Loucy (cell line): ENCODE results near the gene ACTN1.

ENCODE experiments used
- H2AFZ ChIP-seq: fragments of 200-600 bp; sonication (generic); 2 replicates; pipeline ENCODE4 v1.6.0; 2016; ENCODE audit warnings: antibody characterized with exemption, mild to moderate bottlenecking, low read length, moderate library complexity
- H3F3A ChIP-seq: fragments of 200-600 bp; 2 replicates; pipeline ENCODE4 v1.6.0; 2016; ENCODE audit warnings: antibody characterized with exemption, low read depth, mild to moderate bottlenecking
- H3K27me3 ChIP-seq: fragments of 200-600 bp; sonication (generic); 2 replicates; pipeline ENCODE4 v1.6.1; 2014; ENCODE audit warnings: low read length, mild to moderate bottlenecking; ENCODE audit not compliant: insufficient read depth, poor library complexity, severe bottlenecking
- H3K36me3 ChIP-seq: fragments of 200-600 bp; sonication (generic); 2 replicates; pipeline ENCODE4 v1.6.1; 2016; ENCODE audit warnings: low read length; ENCODE audit not compliant: insufficient read depth
- H3K4me1 ChIP-seq: fragments of 200-600 bp; sonication (generic); 2 replicates; pipeline ENCODE4 v1.5.1; 2014; ENCODE audit warnings: low read length, mild to moderate bottlenecking; ENCODE audit not compliant: insufficient read depth, poor library complexity, severe bottlenecking
- H3K4me2 ChIP-seq: fragments of 200-600 bp; sonication (generic); 2 replicates; pipeline ENCODE4 v1.6.0; 2014; ENCODE audit warnings: antibody characterized with exemption, low read length, low read depth, mild to moderate bottlenecking; ENCODE audit not compliant: poor library complexity, severe bottlenecking
- H3K4me3 ChIP-seq: fragments of 200-600 bp; sonication (generic); 2 replicates; pipeline ENCODE4 v1.5.1; 2014; ENCODE audit warnings: low read length, mild to moderate bottlenecking, mixed read lengths; ENCODE audit not compliant: poor library complexity, severe bottlenecking
- H3K79me2 ChIP-seq: fragments of 200-600 bp; sonication (generic); 2 replicates; pipeline ENCODE4 v1.6.1; 2014; ENCODE audit warnings: low read length; ENCODE audit not compliant: insufficient read depth
- H3K9ac ChIP-seq: fragments of 200-600 bp; sonication (generic); 2 replicates; pipeline ENCODE4 v1.6.0; 2014; ENCODE audit warnings: mild to moderate bottlenecking, low read depth, low read length, moderate library complexity; ENCODE audit not compliant: poor library complexity, severe bottlenecking
- H3K9me2 ChIP-seq: fragments of 200-600 bp; sonication (generic); replicated peaks from 2 replicates; pipeline ENCODE4 v1.6.1; 2016; ENCODE audit warnings: low read depth, low read length, mixed read lengths
- H3K9me3 ChIP-seq: fragments of 200-600 bp; sonication (generic); 2 replicates; pipeline ENCODE4 v1.6.1; 2014; ENCODE audit warnings: mild to moderate bottlenecking, antibody characterized with exemption, low read length, low read depth; ENCODE audit not compliant: insufficient read depth
- H4K20me1 ChIP-seq: fragments of 200-600 bp; sonication (generic); 2 replicates; pipeline ENCODE4 v1.6.0; 2014; ENCODE audit warnings: antibody characterized with exemption, low read length, mild to moderate bottlenecking; ENCODE audit not compliant: insufficient read depth, poor library complexity, severe bottlenecking
- EZH2phosphoT487 ChIP-seq: fragments of 200-600 bp; IDR thresholded peaks from 2 replicates; pipeline ENCODE4 v1.6.1; 2018; ENCODE audit warnings: antibody characterized with exemption, mild to moderate bottlenecking, moderate library complexity, borderline replicate concordance
- TF ChIP-seq, protein P1 (sequence below): fragments of 200-600 bp; sonication (generic); conservative IDR thresholded peaks from 2 replicates; pipeline ENCODE4 v1.5.1; 2014; ENCODE audit warnings: mild to moderate bottlenecking, antibody characterized with exemption, low read length

ACTN1 gene

DNA sequence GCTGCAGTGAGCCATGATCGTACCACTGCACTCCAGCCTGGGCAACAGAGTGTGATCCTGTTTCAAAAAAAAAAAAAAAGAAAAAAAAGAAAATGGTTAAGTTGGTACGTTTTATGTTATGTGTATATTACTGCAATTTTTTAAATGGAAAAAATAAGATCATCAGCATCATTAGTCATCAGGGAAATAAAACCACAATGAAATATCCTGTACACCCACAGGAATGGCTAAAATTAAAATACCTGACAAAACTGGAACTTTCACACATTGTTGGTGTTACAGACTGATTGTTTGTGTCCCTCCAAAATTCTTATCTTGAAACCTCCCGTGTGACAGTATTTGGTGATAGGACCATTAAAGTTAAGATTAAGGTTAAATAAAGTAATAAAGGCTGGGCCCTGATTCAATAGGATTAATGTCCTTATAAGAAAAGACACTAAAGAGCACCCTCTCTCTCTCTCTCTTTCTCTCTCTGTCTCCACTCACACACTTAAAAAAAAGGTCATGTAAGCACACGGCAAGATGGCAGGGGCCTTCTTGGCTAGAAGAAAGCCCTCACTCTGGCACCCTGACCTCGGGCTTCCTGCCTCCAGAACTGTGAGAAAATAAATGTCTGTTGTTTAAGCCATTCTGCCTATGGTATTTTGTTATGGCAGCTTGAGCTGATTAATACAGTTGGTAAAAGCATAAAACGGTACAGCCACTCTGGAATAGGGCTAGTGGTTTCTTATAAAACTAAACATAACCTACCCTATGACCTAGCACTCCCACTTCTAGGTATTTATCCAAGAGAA is 137.9 kb downstream of the ACTN1 start:
- Histone ChIP-seq H3K79me2 (no peaks in the 10 kb centered on the region), H3F3A (peaks cover 5% of the 10 kb centered on the region; the same call in 1 of the 2 replicates), H3K4me2 (peak overlapping the region; percentile 32), H3K36me3 (no peaks in the 10 kb centered on the region), H3K4me3 (no peak overlapping the region), H3K9ac (peak overlapping the region; percentile 48), H3K9me3 (peaks cover 22% of the 10 kb centered on the region; the same call in 1 of the 2 replicates), H3K4me1 (peaks cover 28% of the 10 kb centered on the region), H3K27me3 (no peaks in the 10 kb centered on the region), H3K9me2 (no peaks in the 10 kb centered on the region), H4K20me1 (no peaks in the 10 kb centered on the region), H2AFZ (peak overlapping the region; percentile 88)
- TF ChIP-seq, protein P1, sequence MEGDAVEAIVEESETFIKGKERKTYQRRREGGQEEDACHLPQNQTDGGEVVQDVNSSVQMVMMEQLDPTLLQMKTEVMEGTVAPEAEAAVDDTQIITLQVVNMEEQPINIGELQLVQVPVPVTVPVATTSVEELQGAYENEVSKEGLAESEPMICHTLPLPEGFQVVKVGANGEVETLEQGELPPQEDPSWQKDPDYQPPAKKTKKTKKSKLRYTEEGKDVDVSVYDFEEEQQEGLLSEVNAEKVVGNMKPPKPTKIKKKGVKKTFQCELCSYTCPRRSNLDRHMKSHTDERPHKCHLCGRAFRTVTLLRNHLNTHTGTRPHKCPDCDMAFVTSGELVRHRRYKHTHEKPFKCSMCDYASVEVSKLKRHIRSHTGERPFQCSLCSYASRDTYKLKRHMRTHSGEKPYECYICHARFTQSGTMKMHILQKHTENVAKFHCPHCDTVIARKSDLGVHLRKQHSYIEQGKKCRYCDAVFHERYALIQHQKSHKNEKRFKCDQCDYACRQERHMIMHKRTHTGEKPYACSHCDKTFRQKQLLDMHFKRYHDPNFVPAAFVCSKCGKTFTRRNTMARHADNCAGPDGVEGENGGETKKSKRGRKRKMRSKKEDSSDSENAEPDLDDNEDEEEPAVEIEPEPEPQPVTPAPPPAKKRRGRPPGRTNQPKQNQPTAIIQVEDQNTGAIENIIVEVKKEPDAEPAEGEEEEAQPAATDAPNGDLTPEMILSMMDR = no peak
- TF ChIP-seq EZH2phosphoT487 = no peak

DNA sequence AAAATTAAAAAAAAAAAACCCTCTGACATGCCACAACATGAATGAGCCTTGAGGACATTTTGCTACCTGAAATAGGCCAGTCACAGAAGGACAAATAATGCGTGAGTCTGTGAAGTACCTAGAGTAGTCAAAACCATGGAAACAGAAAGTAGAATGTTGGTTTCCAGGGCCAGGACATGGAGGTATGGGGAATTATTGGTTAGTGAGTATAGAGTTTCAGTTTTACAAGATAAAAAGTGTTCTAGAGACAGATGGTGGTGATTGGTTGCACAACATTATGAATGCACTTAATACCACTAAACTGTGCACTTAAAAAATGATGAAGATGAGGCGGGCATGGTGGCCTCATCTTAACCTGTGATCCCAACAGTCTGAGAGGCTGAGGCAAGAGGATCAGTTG is 138.6 kb downstream of the ACTN1 start:
- H3K9me3 ChIP-seq = peaks cover 29% of the 10 kb centered on the region; the same call in 1 of the 2 replicates
- no peak overlapping the region for H3K4me3 ChIP-seq
- H3K4me2 ChIP-seq = no peak overlapping the region
- TF ChIP-seq, protein P1 = no peak
- no peaks in the 10 kb centered on the region for H4K20me1 ChIP-seq
- no peaks in the 10 kb centered on the region for H3K27me3 ChIP-seq
- H3F3A ChIP-seq = peaks cover 7% of the 10 kb centered on the region; the same call in 1 of the 2 replicates
- H3K4me1 ChIP-seq = peaks cover 28% of the 10 kb centered on the region
- H3K9ac ChIP-seq = no peak overlapping the region
- H2AFZ ChIP-seq = no peak overlapping the region
- no peaks in the 10 kb centered on the region for H3K36me3 ChIP-seq
- no peaks in the 10 kb centered on the region for H3K9me2 ChIP-seq
- no peaks in the 10 kb centered on the region for H3K79me2 ChIP-seq

DNA sequence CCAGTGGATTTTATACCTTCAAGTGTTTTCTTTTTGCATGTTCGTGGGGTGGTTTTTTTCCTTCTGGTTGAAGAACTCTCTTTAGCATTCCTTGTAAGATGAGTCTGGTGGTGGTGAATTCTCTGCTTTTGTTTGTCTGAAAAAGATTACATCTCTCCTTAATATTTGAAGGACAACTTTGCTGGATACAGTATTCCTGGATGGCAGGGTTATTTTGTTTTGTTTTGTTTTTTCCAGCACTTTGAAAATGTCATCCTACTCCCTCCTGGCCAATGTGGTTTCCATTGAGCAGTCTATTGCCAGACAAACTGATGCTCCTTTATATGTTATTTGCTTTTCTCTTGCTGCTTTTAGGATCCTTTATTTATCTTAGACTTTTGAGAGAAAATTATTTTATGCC is 143.0 kb downstream of the ACTN1 start:
- peaks cover 38% of the 10 kb centered on the region; the same call in 1 of the 2 replicates for H3K9me3 ChIP-seq
- no peaks in the 10 kb centered on the region for H3K79me2 ChIP-seq
- H3K27me3 ChIP-seq = no peaks in the 10 kb centered on the region
- no peak overlapping the region for H3K4me2 ChIP-seq
- H3K4me3 ChIP-seq = no peak overlapping the region
- no peak overlapping the region for H2AFZ ChIP-seq
- 0 out of 2 replicates have a peak, but pooled peaks cover 5% of the 10 kb centered on the region for H3F3A ChIP-seq
- H4K20me1 ChIP-seq = no peaks in the 10 kb centered on the region
- no peaks in the 10 kb centered on the region for H3K9me2 ChIP-seq
- peaks cover 2% of the 10 kb centered on the region for H3K4me1 ChIP-seq
- H3K36me3 ChIP-seq = no peaks in the 10 kb centered on the region
- no peak overlapping the region for H3K9ac ChIP-seq
- no peak for TF ChIP-seq EZH2phosphoT487
- TF ChIP-seq, protein P1 = no peak
